Uterus (tissue), 4 donors: Measurements from ENCODE around the gene PSMA7. TPM values are rescaled to one million over a fixed set of nuclear protein-coding genes. Genes with fewer than 3 reads are reported as not detected.

ENCODE experiments used
- DNase-seq, 2 donors: peaks; one replicate each; pipeline ENCODE4 v3.0.0-alpha.2; 2019 to 2020
- H3K27ac ChIP-seq, 2 donors: fragments of 200-600 bp; sonication (generic); 1 replicate in 1 of 2; 2 replicates in 1 of 2; pipeline ENCODE4 v1.5.1; 2016 to 2018
- H3K27me3 ChIP-seq, 2 donors: fragments of 200-600 bp; sonication (generic); one replicate each; pipeline ENCODE4 v1.5.1; 2018 to 2019; ENCODE audit warnings: control low read depth in 1 of 2
- H3K36me3 ChIP-seq, 2 donors: fragments of 200-600 bp; sonication (generic); one replicate each; pipeline ENCODE4 v1.5.1; 2019; ENCODE audit warnings: control low read depth in 1 of 2
- H3K4me1 ChIP-seq, 2 donors: fragments of 200-600 bp; sonication (generic); one replicate each; pipeline ENCODE4 v1.5.1; 2018 to 2019; ENCODE audit warnings: control low read depth in 1 of 2
- H3K4me3 ChIP-seq, 2 donors: fragments of 200-600 bp; sonication (generic); 1 replicate in 1 of 2; 2 replicates in 1 of 2; pipeline ENCODE4 v1.5.1; 2018 to 2019; ENCODE audit warnings: mild to moderate bottlenecking in 1 of 2
- H3K9me3 ChIP-seq, 2 donors: fragments of 200-600 bp; sonication (generic); one replicate each; pipeline ENCODE4 v1.5.1; 2019; ENCODE audit warnings: control low read depth in 1 of 2
- CTCF ChIP-seq, 4 experiments: fragments of 200-600 bp in 2 of 4; fragments of 450-650 bp in 2 of 4; sonication (generic) in 2 of 4; IDR thresholded peaks; one replicate each; pipeline ENCODE4 v1.5.1; 2016 to 2019; ENCODE audit warnings: antibody characterized with exemption in 4 of 4, mild to moderate bottlenecking in 2 of 4, moderate library complexity in 1 of 4
- POLR2A ChIP-seq, 2 donors: fragments of 450-650 bp; IDR thresholded peaks; one replicate each; pipeline ENCODE4 v1.6.1; 2016; ENCODE audit warnings: antibody characterized with exemption in 2 of 2, mild to moderate bottlenecking in 1 of 2, moderate library complexity in 1 of 2
- intact Hi-C: fragments of 100-400 bp; cut with DNase I; formaldehyde crosslinking; loops from one replicate; pipeline ENCODE4 v1.15.1; 2023; ENCODE audit warnings: low total_unique reads
- total RNA-seq, 4 donors: library from RNA; depleted of rRNA in 3 of 4; stranded (reverse); fragments of >200 nt in 3 of 4; gene quantifications; one replicate each; pipeline versions ENCODE4 v1.1.0 to v1.2.4, GENCODE V29; 2014 to 2023
- donor health status: DM: yes; HTN: yes; CAD: no.

Gene PSMA7
- total RNA-seq, 4 donors from 2014 or later = 145 to 214 (median 162) TPM

DNA sequence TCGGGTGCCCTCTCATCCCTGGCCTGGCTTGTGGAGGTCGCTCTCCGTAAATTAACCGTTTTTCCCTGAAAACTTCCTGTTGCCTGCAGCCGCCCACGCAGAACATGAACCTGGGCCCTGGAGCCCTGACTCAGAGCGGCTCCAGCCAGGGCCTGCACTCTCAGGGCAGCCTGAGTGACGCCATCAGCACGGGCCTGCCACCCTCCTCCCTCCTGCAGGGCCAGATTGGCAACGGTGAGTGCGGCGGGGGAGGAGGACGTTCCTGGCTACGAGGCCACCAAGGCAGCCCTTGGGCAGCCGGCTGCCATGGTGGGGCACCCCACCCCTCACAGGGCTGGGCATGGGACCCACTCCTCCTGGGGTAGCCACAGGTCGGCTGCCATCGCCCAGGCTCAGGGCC, 18.2 kb upstream of the PSMA7 start:
- intact Hi-C loops = no loop called here
- no peak overlapping the region for H3K4me3 ChIP-seq
- DNase-seq = no peak
- no peak for TF ChIP-seq CTCF (IDR thresholded peaks at IDR 0.05)
- no peak for TF ChIP-seq POLR2A (IDR thresholded peaks at IDR 0.05)
- H3K27me3 ChIP-seq = no peaks in the 10 kb centered on the region
- H3K4me1 ChIP-seq = peaks cover 0 to 7% of the 10 kb centered on the region in 2 donors
- H3K27ac ChIP-seq = no peak overlapping the region
- H3K36me3 ChIP-seq = no peaks in the 10 kb centered on the region
- no peaks in the 10 kb centered on the region for H3K9me3 ChIP-seq

GRCh38 chr20:62160876-62161275, 17.7 kb upstream of the PSMA7 start:
- TF ChIP-seq CTCF (IDR thresholded peaks at IDR 0.05) = no peak
- TF ChIP-seq POLR2A (IDR thresholded peaks at IDR 0.05) = no peak
- Histone ChIP-seq H3K27ac (no peak overlapping the region), H3K27me3 (no peaks in the 10 kb centered on the region), H3K36me3 (no peaks in the 10 kb centered on the region), H3K4me1 (peaks cover 0 to 7% of the 10 kb centered on the region in 2 donors), H3K4me3 (no peak overlapping the region), H3K9me3 (no peaks in the 10 kb centered on the region)
- intact Hi-C loops = no loop called here
- no peak for DNase-seq

- Histone ChIP-seq H3K27me3 (no peaks in the 10 kb centered on the region), H3K4me3 (no peak overlapping the region), H3K9me3 (no peaks in the 10 kb centered on the region), H3K4me1 (peaks cover 0 to 7% of the 10 kb centered on the region in 2 donors), H3K36me3 (no peaks in the 10 kb centered on the region), H3K27ac (no peak overlapping the region)
- DNase-seq = no peak
- TF ChIP-seq CTCF (IDR thresholded peaks at IDR 0.05) (no peak), POLR2A (IDR thresholded peaks at IDR 0.05) (no peak)
- intact Hi-C loops = no loop called here
These were observed 17.1 kb upstream of the PSMA7 start for GRCh38 chr20:62160253-62160652.

DNA sequence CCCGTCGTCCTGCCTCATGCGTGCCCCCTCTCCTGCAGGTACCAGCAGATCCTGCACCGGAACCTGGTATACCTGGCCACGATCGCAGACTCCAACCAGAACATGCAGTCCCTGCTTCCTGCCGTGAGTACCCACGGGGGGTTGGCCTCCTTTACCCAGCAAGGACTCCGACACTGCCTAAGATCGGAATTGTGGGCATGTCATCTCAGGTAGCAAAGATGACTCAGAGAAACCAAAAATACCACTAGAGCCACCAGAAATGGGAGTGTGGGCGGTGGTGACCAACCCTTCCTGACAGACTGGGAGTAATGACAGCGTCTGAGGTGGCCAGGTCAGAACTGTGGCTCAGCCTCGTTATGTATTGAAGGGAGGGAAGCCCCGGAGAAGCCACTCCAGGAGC, 16.6 kb upstream of the PSMA7 start:
- intact Hi-C loops = loop anchor here (10.0 kb wide), 1 partner anchor 145 kb away; no protein-coding TSS in a partner anchor
- Histone ChIP-seq H3K4me1 (peaks cover 0 to 7% of the 10 kb centered on the region in 2 donors), H3K27ac (no peak overlapping the region), H3K4me3 (no peak overlapping the region), H3K36me3 (no peaks in the 10 kb centered on the region), H3K27me3 (no peaks in the 10 kb centered on the region), H3K9me3 (no peaks in the 10 kb centered on the region)
- no peak for DNase-seq
- no peak for TF ChIP-seq POLR2A (IDR thresholded peaks at IDR 0.05)
- TF ChIP-seq CTCF (IDR thresholded peaks at IDR 0.05) = no peak

- peaks cover 0 to 7% of the 10 kb centered on the region in 2 donors for H3K4me1 ChIP-seq
- TF ChIP-seq CTCF (IDR thresholded peaks at IDR 0.05) (no peak), POLR2A (IDR thresholded peaks at IDR 0.05) (no peak)
- no peaks in the 10 kb centered on the region for H3K27me3 ChIP-seq
- H3K9me3 ChIP-seq = no peaks in the 10 kb centered on the region
- no peak overlapping the region for H3K27ac ChIP-seq
- DNase-seq = no peak
- intact Hi-C loops = loop anchor here (10.0 kb wide), 1 partner anchor 144 kb away; no protein-coding TSS in a partner anchor
- H3K4me3 ChIP-seq = no peak overlapping the region
- no peaks in the 10 kb centered on the region for H3K36me3 ChIP-seq
These were observed 15.9 kb upstream of the PSMA7 start for GRCh38 chr20:62159052-62159451.
